HG03139 (cell line): ENCODE measurements around the gene SBF2.
"Not testable (repeated sequence)": the region's sequence is repeated elsewhere in the genome, so short reads cannot be mapped to it uniquely, and the experiment has no call there.

Experiments used
- ATAC-seq: cut with Tn5 transposase; IDR thresholded peaks from one replicate; pipeline ENCODE4 v1.9.1; 2021; ENCODE audit not compliant: unreplicated experiment

SBF2 gene

GRCh38 chr11:10122326-10123197, 171.5 kb downstream of the SBF2 start:
- ATAC-seq: no peak

- no peak for ATAC-seq
Measured at GRCh38 chr11:10118865-10119264, 175.2 kb downstream of the SBF2 start.

GRCh38 chr11:10117709-10118351, 176.2 kb downstream of the SBF2 start:
- ATAC-seq: no peak

- no peak for ATAC-seq
Measured at GRCh38 chr11:10116588-10116987, 177.4 kb downstream of the SBF2 start.

GRCh38 chr11:10114593-10115404, 179.2 kb downstream of the SBF2 start:
- ATAC-seq: no peak

- no peak for ATAC-seq
Measured at GRCh38 chr11:10113852-10114251, 180.2 kb downstream of the SBF2 start.

GRCh38 chr11:10109806-10110205, 184.2 kb downstream of the SBF2 start:
- no peak for ATAC-seq

- no peak for ATAC-seq
Measured at GRCh38 chr11:10108915-10109680, 184.9 kb downstream of the SBF2 start.

GRCh38 chr11:10107497-10107896, 186.5 kb downstream of the SBF2 start:
- no peak for ATAC-seq

- ATAC-seq: no peak
Measured at GRCh38 chr11:10097615-10098014, 196.4 kb downstream of the SBF2 start.

- ATAC-seq: no peak
Measured at GRCh38 chr11:10096987-10097386, 197.0 kb downstream of the SBF2 start.

- ATAC-seq: no peak
Measured at GRCh38 chr11:10095412-10096208, 198.4 kb downstream of the SBF2 start.

- no peak for ATAC-seq
Measured at GRCh38 chr11:10092426-10092825, 201.6 kb downstream of the SBF2 start.

GRCh38 chr11:10091314-10092045, 202.5 kb downstream of the SBF2 start:
- ATAC-seq: no peak

GRCh38 chr11:10087923-10088225, 206.1 kb downstream of the SBF2 start:
- not testable (repeated sequence) for ATAC-seq

GRCh38 chr11:10087186-10087922, 206.7 kb downstream of the SBF2 start:
- no peak for ATAC-seq

GRCh38 chr11:10080138-10080537, 213.9 kb downstream of the SBF2 start:
- no peak for ATAC-seq

- no peak for ATAC-seq
Measured at GRCh38 chr11:10076458-10077141, 217.4 kb downstream of the SBF2 start.
